GM08714 (cell line): Measurements from ENCODE around the gene NFAT5.

Experiments used
- H3K4me3 ChIP-seq: fragments of 200-500 bp; sonication (Bioruptor generic); 2 replicates; pipeline ENCODE4 v1.5.1; 2014; ENCODE audit warnings: mild to moderate bottlenecking, low read length, inconsistent platforms
- ZNF274 ChIP-seq: IDR thresholded peaks from 2 replicates; pipeline ENCODE4 v1.6.1; 2012; ENCODE audit warnings: mild to moderate bottlenecking, low read depth, low read length

Gene NFAT5

DNA sequence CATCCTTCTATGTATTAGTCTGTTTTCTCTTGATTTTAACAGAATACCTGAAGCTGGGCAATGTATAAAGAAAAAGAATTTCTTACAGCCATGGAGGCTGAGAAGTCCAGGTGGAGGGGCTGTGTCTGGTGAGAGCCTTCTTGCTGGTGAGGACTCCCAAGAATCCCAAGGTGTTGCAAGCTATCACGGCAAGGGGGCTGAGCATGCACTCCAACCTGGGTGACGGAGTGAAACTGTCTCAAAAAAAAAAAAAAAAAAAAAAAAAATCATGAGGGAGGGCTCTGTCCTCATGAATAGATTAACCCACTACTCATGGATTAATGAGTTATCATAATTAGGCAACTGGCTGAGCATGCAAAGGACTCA is 141.2 kb downstream of the NFAT5 start:
- no peak for TF ChIP-seq ZNF274

DNA sequence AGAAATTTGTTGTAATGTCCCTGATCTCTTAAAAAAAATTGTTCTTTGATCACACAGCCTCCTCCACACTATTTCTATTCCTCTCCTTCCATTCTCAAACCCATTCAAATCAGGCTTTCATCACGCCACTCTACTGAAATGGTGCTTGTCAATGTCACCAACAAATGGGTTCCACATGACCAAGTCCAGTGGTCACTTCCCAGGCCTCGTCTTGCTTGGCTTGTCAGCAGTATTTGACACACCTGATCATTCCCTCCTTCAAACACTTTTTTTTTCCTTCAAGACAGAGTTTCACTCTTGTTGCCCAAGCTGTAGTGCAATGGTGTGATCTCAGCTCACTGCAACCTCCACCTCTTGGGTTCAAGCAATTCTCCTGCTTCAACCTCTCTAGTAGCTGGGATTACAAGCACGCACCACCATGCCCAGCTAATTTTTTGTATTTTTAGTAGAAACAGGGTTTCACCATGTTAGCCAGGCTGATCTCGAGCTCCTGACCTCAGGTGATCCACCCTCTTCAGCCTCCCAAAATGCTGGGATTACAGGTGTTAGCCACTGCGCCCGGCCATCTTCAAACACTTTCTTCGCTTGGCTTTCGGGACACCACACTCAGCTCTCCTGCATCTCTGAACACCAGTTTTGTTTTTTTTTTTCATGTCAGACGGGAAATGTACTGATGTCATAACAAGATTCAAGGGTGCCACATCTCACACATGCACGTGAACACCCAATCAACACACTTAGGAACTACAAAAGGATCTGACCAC is 142.3 kb downstream of the NFAT5 start:
- no peak for TF ChIP-seq ZNF274
- no peak overlapping the region for H3K4me3 ChIP-seq

More for the DNA sequence above, 141.2 kb downstream of the NFAT5 start:
- H3K4me3 ChIP-seq, result no peak overlapping the region

DNA sequence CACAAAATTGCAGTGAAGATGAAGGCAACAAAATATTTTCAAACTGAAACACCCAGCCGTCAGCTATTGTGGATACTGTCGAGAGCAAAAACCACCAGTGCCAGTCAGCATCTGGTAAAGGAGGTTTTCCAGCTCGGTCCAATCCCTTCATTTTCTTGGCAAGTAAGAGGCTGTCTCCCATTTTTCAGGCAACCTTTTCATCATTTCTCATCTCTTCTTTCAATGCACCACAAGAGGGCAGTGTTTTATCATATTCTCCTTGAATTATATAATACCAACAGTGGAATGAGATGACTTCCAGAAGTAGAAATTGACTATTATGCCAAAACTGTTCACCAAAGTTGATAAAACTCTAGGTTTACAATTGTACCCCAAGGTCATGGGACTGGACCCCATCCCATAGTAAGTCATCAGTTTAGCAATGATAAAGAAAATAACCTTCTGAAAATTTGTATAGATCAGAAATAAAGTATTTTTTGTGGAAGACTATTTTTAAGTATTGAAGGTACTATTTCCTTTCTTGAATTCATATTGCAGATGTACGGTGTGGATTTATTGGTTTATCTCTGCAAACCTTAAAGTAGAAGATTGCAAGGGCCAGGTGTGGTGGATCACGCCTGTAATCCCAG is 143.8 kb downstream of the NFAT5 start:
- TF ChIP-seq ZNF274, result no peak
- H3K4me3 ChIP-seq, result no peak overlapping the region

DNA sequence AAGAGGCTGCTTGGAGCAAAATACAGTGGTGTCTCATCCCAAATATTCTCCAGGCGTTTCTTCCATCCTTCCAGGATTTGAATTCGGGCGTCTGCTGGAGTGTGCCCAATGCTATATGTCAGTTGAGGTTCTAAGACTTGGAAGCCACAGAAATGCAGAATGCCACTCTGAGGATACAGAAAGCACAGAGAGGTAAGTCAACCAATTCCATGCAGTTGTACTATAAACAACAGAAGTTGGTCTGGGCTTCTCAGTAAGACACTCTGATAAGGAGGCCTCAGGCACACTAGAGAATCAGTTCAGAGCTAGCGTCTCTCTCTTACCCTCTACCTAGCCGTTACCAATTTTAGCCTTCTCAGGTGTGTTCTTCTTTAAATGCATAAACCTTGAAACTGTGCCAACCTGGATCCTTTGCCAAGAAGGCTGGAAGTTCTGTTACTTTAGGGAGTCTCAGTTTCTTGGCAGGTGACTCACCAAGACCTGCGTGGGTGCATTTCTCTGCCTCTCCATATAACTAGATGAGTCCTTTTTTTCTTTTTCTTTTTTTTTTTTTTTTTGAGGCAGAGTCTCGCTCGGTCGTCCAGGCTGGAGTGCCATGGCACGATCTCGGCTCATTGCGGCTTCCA is 145.5 kb downstream of the NFAT5 start:
- TF ChIP-seq ZNF274, result no peak
- H3K4me3 ChIP-seq, result no peak overlapping the region

DNA sequence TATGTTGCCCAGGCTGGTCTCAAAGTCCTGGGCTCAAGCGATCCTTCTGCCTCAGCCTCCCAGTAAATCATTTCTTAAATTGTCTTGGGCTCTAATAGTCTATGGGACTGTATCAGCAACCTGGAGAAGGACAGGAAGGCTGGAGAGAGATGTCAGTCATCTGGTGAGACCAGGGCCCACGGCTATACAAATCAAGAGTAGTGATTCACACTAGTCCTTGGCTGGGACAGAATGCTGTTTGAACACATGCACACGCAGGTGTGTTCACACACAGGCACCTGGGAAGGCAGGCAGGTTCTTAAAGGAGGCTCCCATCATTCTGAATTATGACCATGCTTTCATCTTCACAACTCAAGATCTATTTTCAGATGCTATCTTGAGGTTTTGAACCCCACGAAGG is 146.5 kb downstream of the NFAT5 start:
- no peak overlapping the region for H3K4me3 ChIP-seq
- no peak for TF ChIP-seq ZNF274

DNA sequence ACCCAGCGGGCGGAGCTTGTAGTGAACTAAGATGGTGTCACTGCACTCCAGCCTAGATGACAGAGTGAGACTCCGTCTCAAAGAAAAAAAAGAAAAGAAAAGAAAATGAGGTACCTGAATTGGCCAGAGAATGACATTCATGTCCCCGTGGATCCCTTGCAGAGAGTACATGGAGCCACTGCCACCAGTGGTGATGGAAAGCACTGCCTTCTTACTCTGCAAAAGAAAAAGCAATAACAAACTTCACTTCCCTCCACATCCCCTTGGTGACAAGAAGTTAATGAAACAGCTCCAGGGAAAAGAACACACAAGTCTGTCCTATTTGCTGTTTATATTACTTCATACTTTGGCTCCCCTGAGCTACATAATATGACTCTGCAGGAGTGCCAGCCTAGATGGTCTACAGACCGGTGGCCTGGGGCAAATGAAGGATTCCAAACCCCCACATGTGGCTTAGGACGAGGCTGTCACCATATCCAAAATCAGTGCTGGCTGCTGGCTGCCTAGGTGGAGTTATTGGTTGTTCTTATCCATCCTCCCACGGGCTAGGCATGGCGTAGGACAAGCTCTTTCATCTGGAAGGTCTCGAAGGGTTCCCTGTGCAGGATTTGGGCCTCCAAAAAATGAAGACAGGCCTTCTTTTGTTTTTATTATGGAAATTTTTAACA is 147.3 kb downstream of the NFAT5 start:
- H3K4me3 ChIP-seq, result no peak overlapping the region
- no peak for TF ChIP-seq ZNF274

DNA sequence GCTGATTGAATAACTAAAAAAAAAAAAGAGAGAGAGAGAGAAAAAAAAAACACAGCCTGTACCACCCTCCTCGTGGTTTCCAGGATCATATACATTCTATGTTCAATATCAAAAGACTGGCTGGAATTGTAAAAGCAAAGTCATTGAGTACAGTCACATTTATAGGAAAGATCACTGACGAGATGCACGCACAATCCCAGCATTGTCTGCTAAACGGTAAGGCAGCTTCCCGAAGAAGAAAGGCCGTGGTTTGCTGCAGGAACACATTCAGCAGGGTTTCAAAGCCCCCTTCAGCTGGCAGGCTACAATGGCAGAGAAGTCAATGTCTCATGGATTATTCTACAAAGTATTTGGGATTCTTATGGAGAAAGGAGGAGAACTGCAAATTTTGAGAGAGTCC is 151.3 kb downstream of the NFAT5 start:
- no peak for TF ChIP-seq ZNF274
- H3K4me3 ChIP-seq, result no peak overlapping the region

DNA sequence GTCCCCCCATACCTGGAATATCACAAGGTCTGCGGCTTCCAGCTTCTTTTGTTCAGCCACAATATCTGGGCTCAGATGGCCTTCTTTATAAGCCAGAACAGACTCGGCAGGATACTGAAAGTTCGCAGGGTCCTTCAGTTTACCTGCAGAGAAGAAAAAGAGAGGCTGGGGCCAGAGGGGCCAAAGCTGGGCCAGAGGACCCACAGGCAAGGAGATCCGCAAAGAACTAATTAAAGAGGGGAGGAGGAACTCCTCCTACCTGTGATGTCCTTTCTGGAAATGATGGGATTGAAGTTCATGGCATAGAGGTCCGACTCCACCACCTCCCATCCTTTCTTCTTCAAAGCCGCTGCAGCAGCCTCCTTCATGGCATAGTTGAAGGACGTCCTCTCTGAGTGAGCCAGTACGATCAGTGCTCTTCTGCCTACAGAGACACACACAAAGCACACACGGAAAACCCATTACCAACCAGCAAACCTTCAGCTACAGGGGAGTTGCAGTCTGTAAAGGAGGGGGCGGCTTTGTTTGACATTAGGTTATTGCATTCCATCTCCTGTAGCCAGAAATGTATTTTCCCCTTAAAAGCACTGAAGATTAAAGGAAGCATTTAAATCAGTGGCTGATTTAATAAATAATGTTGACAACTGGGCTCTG is 152.5 kb downstream of the NFAT5 start:
- no peak overlapping the region for H3K4me3 ChIP-seq
- TF ChIP-seq ZNF274, result no peak

DNA sequence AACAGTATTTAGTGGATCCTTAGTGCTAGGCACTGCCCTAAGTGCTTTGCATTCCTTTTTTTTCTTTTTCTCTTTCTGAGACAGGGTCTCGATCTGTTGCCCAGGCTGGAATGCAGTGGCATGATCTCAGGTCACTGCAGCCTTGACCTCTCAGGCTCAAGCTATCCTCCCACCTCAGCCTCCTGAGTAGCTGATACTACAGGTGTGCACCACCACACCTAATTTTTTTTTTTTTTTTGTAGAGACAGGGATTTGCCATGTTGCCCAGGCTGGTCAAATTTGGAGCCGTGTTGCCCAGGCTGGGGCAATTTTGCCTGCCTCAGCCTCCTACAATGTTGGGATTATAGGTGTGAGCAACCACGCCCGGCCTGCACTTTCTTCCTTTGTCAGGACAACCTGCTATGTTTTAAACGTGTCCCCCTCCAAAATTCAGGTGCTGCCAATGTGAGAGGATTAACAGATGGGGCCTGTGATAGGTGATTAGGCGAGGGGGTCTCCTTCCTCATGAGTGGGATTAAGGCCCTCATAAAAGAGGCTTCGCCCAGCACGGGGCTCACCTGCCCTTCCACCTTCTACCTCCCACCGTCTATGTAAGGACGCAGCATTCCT is 155.2 kb downstream of the NFAT5 start:
- no peak overlapping the region for H3K4me3 ChIP-seq
- no peak for TF ChIP-seq ZNF274

DNA sequence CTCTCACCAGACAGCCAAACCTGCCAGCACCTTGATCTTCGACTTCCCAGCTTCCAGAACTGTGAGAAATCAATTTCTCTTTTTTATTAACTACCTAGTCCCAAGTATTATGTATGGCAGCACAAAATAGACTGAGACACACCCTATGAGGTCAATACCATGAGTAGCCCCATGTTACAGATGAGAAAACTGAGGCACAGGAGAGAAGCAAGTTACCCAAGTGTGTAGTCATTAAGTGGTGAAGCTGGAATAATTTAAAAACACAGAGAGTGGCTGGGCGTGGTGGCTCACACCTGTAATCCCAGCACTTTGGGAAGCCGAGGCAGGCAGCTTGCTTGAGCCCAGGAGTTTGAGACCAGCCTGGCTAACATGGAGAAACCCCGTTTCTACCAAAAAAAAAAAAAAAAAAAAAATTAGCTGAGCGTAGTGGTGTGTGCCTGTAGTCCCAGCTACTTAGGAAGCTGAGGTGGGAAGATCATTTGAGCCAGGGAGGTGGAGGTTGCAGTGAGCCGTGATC is 155.7 kb downstream of the NFAT5 start:
- H3K4me3 ChIP-seq, result no peak overlapping the region
- TF ChIP-seq ZNF274, result no peak

DNA sequence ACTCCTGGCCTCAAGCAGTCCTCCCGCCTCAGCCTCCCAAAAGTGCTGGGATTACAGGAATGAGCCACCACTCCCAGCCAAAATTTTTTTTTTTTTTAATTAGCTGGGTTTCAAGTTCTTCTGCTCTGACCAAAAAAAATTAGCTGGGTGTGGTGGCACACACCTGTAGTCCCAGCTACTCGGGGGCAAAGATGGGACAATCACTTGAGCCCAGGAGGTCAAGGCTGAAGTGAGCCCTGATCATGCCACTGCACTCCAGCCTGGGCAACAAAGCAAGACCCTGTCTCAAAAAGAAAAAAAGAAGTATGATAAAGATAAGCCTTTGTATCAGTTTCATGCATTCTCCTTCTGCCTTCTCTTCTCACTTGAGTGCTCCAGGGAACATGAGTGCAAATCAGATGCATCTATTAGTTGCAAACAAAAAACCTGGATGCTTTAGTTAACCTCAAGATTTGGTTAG is 158.7 kb downstream of the NFAT5 start:
- no peak for TF ChIP-seq ZNF274
- H3K4me3 ChIP-seq, result no peak overlapping the region

DNA sequence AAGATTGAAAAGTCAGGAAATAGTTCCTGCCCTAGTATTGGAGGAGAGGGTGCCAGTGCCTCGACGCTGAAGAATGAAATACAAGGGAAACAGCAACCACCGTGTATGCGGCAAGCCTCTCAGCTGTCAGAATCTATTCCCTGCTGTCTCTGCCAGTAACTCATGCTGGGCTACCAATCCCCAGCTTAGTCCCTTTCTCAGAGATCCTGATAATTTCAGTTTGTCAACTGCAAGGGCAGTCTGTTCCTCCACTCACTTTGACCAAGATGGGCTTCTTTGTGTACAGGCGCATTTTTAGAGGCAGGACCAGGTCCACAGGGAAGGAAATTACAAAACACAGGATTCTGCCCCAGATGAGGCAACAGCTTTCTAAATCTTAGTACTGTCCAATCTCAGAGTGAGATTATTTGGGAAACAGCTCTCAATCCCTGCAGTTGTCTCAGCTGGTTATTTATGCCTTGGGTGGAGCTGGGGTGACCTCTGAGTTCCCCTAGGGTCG is 159.3 kb downstream of the NFAT5 start:
- no peak overlapping the region for H3K4me3 ChIP-seq
- no peak for TF ChIP-seq ZNF274
